Activated naive CD4-positive, alpha-beta T cell (primary cell): ENCODE measurements around the gene NTRK3.

Source experiments
- DNase-seq, 4 experiments: peaks; one replicate each; lab custom pipeline; 2025; lab: John Stamatoyannopoulos, UW

The NTRK3 gene

DNA sequence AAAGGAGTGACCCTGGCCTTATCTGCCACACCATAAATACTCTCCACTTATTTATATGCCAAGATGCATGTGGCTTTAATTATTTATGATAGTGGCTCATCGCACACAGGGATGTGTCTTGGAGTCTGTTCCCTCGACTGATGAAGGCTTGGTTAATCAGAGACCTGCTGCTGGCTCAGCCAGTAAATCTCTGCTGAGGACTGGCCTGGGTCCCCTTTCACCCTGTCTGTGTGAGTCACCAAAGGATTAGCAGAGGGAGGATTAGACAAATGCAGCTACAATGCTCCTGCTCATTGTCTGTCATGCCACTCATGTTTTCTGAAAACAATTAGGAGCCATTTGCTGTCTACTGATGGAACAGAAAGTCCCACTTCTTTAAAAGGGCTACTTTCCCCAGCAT, 226.8 kb downstream of the NTRK3 start:
- DNase-seq: no peak

DNA sequence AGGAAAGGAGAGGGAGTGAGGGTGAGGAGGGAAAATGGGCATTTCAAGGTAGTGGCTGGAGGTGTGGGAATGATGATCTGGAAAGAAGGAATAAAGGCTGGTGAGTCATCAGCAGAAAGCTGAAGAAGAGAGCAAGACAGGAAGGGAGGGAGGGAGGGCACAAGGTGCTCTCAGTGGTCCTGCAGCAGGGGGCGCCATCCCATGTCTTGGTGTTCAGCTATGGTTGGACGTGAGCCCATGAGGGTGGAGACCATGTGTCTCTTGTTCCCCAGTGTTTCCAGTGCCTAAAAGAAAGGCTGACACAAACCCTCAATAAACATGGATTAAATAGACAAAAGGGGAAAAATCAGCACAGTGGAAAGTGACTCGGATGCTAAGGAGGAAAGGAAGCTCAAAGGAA, 228.5 kb downstream of the NTRK3 start:
- no peak for DNase-seq

DNA sequence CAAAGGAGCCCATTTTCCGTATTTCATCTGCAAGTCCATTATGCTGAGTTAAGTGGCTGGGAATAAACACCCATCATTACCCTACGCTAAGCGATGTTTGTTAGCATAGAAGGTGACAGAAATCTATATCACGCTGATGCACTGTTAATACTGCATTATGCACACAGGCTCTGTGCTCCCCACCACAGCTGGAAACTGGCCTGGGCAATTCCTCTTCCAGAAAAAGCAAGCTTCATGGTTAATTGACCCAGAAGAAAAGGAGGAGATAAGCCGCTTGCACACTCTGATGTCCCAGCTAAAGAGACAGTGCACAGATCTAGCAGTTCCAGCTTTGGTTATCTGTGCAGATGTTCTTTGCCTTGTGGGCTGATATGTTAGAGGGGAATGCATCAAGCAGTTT, 232.6 kb downstream of the NTRK3 start:
- DNase-seq: no peak

DNA sequence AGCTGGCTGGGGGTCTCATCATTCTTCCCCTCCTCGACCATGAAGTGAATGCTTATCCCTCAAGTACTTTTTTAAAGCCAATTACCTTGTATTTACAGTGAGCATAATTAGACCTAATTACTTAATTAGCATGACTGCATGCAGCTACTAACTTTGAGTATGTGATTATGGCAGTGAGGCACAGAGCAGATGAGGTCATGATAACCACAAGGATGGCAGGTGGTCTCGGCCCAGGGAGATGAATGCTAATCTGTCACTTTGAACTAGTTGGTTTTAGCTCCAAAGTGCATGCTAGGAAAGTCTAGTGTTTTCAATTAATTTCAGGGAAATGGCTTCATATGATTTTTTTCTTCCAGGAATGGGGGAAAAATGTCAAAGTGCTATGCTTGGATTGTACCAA, 233.8 kb downstream of the NTRK3 start:
- no peak for DNase-seq

DNA sequence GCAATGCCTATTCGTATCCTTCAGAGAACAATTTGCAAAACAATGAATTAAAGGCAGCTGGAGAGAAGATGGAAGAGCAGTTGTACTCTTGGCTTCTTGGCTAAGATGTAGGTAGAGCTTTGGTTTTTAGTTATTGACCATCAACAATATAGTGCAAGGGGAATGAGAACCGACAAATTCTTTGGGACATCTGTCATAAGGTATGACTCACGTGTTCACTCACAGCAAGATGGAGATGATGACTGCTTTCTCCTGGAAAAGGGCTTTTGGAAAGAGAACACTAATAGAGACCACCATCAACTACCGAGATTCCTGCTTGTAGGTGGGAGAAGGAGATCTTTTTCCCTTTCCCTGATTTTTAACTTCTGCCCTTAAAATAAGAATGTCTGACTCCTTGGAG, 234.9 kb downstream of the NTRK3 start:
- no peak for DNase-seq

DNA sequence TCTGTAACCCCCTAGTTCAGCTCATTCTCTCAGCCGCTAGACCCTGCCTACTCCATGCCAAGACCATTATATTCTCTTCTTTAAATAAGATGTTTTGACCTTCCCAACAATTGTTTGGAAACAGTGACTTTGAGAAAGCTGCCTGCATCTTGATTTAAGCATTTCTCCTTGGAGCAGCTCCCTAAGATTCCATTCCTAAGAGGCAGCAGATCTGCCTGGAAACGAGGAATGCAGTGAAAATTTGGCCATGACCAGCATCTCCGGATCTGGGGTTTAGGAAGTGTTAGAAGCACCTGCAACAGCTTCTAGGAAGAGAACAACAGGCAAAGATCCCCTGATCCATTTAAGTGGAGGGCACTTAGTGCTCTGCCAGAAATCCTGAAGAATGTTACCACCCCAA, 235.7 kb downstream of the NTRK3 start:
- DNase-seq: no peak

DNA sequence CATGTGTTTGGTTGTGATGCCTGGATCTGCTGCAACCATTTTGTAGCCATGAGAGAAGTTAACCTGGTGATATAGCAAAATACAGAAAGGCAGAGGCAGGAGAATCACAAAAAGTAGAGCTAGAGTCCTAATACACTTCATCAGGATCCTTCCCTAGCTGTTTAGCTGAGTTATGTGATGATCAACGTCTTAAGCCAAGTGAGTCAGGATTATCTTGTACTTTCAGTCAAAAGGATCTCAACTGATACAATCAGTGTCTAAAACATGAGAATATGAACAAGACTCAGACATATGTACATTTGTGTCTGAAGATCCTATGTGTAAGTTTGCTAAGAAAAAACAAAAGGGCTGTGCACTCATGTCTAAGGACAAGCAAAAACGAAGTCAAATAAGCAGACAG, 236.9 kb downstream of the NTRK3 start:
- DNase-seq: no peak

DNA sequence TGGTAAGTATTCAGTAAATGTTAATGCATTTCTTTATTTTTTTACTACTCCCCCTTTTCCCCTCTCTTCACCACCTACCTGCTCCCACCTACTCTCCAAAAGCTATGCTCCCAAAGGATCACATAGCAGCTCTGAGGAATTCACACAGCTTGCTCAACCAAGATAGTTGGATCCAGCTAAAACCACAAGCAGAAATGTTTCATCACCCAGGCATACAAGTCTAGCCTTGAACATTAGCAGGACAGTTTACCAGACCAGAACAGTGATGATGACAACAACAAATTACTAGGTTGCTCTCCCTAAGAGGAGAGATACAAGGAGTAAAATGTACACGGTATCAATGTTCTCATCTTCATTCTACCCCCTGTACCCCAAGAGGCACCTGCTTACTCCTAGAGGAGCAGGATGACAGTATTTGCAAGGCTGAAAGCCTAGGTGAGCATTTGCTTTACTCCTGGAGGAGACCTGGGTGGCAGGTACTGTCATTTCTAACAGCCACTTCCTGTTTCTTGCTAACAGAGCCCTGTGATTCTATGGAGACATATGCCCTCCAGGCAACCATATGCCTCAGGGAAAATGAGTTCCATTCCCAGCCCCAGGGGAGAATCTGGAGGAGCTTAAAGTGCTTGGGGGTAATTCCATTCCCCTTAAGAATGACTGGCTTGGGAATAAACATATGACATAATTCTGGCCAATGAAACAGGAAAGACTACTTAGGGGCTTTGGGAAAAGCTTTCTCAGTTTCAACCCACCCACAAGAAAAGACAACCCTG, 237.5 kb downstream of the NTRK3 start:
- DNase-seq: no peak

DNA sequence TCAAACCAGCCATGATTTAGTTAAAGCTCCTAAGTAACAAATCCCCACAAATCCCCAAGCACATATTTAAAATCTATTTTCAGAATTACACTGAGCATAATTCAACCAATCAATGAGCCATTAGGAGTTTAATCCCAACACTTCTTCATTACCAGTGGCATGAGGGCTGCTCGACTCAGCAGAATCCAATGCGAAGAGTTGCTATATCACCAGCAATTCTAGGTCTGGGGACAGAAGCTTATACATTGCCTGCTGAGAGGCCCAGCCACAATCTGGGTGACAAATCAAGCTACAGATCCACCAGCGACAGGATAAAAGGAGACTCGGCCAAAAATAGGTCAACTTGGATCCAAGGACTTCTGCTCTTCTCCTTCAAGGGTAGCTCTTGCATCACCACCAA, 238.8 kb downstream of the NTRK3 start:
- DNase-seq: no peak

DNA sequence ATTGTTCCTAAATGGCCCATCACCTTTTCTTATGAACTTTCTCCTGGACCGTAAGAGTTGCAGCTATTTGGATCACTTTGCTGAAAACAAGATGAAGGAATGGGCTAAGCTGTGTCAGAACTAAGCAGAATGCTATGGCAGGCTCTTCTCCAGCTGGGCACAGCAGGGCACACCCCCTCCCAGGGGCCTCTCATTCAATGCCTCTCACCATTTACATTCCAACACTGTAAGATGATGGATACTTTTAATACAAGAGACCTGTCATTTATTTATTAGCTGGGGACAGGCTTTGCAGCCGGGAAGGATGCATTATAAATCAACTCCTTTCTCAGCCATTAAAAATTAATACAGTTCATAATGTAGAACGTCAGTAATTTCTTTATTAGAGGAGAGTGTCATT, 240.1 kb downstream of the NTRK3 start:
- DNase-seq: no peak

DNA sequence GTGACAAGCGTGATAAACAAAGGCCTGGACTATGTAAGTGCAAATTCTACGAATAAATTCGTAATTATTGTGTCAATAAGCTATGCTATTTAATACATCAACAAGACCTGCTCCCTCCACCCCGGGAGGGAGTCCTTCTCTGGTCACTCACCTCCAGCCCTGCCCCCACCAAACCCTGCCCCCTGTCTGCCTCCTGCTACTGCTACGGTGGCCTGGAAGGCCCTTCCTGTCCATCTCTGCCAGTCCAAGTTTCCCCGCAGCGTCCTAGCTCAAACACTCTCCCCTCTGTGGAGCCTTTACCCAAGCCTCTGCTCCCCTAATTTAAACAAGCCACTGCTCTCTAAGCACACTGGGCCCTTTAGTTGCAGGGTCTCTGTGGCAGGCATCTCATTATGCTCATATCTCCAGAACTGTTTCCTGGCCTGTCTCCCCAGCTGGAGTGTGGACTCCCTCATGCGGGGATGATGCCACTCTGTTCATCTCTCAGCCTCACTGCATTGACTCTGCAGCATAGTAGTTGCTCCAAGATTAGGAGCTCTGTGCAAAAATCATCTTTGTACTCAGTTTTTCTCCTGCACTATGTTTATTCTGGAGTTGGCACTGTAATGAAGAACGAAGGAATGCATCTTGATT, 241.2 kb downstream of the NTRK3 start:
- DNase-seq: no peak

DNA sequence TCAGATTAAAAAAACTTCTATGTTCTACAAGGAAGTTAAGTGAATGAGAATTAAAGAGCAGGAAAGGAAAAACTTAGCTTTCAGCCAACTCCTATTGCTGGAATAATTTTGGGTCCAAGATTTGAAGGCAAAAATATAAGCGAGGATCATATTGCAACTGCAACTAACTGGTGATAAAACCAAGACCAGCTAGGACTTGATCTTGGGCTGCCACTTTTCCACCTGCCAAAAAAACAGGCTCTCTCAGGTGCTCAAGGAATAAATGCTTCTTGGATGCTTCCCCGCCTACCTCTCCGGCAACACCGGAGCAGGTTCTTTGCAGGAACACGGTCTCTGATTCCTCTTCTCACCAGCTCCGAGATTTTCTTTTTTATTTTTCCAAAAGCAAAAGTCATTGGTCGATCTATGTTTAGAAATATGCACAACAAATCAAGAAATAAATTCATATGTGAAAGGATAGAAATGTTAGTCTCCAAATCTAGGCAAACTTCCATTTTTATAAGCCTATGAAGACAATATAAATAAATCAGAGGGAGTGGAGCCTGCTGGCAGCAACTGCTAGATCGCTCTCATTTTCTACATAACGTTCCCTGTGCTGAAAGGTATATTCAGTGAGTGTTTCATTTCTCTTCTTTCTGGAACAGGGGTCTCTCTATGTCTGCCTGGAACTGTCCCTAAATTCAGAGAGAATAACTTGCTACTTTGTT, 241.9 kb downstream of the NTRK3 start:
- no peak for DNase-seq

DNA sequence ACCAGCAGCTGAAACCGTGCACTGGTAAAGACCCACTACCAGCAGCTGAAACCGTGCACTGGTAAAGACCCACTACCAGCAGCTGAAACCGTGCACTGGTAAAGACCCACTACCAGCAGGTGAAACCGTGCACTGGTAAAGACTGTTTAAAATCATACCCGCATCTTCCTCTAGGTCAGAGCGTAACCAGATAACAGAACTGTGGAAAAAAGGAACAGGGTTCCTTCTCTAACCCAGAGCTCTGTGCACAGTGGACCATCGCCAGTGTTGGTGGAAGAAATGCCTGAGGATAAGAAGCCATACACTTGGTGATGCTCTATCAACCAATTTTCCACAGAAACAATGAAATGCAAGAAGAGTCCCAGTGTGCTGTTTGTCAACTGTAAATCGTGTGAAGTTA, 243.4 kb downstream of the NTRK3 start:
- no peak for DNase-seq

DNA sequence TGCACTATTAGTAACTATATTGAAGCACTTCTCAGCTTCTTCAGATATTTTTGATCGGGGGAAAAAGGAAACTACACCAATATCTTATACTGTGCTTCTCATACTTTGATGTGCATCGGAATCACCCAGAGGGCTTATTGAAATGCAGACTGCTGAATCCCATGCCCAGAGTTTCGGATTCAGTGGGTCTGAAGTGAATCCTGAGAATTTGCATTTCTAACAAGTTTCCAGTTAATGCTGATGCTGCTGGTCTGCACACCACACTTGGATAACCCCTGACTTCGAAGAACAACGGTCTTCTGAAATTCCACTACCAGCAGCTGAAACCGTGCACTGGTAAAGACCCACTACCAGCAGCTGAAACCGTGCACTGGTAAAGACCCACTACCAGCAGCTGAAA, 243.9 kb downstream of the NTRK3 start:
- DNase-seq: no peak

DNA sequence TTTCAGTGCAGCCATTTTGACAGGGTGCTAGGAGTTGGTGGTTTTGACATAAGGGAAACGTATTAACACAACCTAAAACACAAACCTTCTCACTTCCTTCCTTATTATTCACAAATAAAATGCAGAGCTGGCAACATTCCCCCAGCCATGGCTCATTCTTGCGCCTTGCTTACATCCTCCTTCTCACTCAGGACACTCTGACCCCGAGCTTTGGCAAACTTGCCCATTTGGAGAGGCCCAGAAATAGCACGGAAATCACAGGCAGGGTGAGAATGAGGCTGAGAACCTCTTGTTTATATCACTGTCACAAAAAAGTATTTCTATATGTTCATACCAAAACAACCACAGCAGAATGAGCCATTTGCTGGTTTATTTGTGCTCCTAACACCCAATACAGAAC, 244.3 kb downstream of the NTRK3 start:
- DNase-seq: no peak

DNA sequence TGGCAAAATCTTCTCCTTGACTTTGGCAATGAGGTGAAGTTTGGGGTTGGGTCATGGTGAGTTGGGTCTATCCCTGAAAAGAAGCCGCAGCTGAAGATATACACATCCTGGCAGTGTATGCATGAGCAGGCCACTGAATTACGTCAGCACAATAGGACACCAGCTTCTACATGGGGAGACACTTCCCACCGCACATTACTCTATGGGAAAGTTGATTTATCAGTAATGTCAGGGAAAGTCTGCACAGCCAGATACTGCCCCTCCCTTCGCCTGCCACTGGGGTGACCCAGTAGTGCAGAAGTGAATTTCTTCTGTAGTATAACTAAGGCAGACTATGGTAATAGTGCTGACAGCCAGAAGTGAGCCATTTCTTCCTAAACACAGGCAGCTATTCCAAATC, 245.0 kb downstream of the NTRK3 start:
- no peak for DNase-seq

DNA sequence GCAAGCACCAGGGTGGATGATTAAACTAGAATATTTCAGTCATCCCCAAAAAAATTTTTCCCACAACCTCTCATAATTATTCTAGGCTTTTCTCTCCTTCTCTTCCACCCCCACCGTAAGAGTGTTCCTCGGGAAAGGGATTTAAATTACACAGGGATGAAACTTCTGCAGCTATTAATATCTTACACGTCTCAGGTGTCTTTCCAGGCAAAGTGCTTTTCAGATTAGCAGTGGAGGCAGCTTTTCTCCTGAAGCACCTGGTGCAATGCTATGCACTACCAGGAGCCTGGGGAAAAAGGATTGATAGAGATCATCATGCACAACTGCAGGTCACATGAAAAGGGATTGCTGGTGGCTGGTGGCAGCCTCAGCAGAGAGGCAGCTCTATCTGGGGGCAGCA, 250.4 kb downstream of the NTRK3 start:
- DNase-seq: no peak

DNA sequence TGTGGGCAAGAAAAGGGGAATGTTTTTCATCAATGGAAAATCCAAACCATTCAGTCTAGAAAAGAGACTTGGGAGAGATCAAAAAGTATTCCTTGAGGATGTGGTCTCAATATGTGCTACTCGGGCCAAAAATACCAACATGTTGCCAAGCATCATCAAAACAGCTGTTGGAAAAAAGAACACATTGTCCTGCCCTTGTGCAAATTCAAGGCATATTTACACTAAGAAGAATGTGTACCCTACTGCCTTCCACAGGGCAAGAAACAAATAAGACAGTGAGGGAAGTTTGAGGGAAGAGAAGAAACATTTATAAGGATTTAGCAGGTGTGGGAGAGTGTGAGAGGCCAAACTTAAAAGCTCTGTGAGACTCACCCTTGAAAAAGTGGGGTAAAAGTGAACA, 252.1 kb downstream of the NTRK3 start:
- DNase-seq: no peak

DNA sequence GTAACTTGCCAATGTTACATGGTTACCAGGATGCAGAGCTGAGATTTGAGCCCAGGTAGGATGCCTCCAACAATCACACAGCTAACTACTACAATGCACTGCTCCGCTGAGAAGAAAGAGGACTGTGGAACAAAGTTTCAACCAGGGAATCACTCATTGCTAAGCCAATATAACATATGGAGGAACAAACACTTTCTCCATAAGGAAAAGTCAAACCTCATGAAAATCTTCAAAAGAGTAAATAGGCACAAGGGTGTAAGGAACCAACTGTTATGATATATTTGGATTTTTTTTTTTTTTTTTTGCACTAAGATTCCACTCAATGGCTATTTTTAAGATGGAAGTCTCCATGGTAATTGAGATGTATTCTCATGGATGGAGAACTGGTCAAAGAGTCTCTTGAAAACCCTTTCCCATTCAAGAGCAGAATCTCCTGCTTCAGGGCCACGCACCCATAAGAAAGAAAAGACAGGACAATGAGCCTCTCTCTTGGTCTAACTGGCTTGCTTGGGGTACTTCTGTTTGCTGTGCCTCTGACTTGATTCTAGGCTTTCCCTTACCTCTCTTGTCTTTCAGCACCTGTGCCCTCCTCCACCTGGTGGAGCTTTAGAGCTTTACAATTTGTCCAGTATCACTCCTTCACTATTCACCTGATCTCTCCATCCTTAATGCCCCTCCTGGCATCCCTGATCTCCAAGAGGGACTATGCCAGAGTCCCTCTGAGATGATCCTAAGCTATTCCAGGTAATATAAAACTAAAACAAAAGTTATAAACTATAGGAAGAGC, 252.8 kb downstream of the NTRK3 start:
- DNase-seq: no peak

DNA sequence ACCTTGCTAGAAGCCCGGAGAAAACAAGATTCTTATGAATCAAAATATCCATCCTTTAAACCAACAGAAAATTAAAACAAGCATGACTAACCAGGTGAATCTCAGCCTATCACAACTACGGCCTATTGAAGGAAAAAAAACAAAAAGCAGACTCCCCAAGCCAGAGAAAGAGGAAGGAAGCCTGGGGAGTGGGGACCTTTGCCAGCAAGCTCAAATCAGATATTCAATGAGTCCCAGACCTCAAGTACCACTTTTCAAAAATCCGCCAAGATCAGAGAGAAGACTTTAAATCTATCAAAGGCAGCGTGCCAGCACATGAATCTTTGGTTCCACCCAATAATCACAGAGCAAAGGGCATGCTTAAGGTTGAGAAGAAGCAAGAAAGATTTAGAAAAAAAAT, 253.8 kb downstream of the NTRK3 start:
- DNase-seq: no peak

DNA sequence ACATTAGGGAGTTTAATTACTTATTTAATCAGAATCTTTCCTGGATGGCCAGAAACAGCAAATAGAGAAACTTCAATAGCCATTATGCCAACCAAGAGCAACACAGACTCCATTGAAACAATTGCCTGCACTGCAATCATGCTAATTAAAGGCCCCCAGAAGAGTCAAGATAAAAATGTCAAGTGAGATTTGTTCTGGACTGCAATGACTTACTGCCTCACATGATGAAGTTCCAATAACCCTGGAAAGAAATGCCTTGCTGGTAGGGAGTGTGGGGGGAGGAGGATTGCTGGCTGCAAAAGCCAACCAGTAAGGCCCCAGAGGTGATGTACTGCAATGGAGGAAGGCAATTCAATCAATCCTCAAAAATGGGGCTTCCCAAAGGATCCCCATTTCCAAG, 257.9 kb downstream of the NTRK3 start:
- no peak for DNase-seq

DNA sequence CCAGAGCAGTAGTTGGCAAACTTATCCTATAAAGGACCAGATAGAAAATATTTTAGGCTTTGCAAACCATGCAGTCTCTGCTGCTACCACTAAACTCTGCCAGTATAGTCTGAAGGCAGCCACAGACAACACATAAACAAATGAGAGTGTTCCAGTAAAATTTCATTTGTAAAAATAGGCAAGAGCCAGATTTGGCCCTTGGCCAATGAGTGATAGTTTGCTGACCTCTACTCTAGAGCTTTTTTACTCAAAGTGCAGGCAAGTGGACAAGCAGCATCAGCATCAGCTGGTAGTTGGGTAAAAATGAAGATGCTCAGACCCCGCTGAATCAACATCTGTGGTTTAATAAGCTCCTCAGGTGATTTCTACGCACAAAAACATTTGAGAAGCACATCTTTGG, 269.8 kb downstream of the NTRK3 start:
- no peak for DNase-seq

DNA sequence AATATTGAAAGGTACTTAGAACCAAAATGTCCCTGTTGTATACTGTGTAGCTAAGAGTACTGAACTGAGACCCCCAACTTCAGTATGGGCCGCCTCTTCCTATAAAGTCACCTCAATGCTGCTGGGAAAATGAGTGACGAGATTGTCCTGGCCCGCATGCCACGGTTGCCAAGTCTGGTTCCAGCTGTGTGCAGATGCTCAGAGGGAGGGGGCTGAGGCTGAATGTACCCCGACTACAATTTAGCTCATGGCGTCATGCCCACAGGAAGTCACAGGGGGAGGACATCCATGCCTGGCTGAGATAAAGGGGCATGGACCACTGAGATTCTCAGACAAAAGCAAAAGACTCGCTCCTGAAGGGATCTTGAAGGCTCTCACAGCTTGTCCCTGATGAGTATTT, 271.1 kb downstream of the NTRK3 start:
- no peak for DNase-seq
